Myocyte (in vitro differentiated cells): ENCODE results near the gene TUBA3E. TPM values are rescaled to one million over a fixed set of nuclear protein-coding genes. Genes with fewer than 3 reads are reported as not detected.
"Not testable (repeated sequence)": the region's sequence is repeated elsewhere in the genome, so short reads cannot be mapped to it uniquely, and the experiment has no call there.

Experiments
- DNase-seq: peaks from one replicate; pipeline ENCODE4 v3.0.0-alpha.2; 2012; ENCODE audit warnings: low read depth
- total RNA-seq: library from RNA; depleted of rRNA; stranded (reverse); fragments of >200 nt; gene quantifications from 2 replicates; pipeline ENCODE4 v1.2.3, GENCODE V29; 2014

TUBA3E gene
- total RNA-seq, 1 donor from 2014 or later: not detected

DNA sequence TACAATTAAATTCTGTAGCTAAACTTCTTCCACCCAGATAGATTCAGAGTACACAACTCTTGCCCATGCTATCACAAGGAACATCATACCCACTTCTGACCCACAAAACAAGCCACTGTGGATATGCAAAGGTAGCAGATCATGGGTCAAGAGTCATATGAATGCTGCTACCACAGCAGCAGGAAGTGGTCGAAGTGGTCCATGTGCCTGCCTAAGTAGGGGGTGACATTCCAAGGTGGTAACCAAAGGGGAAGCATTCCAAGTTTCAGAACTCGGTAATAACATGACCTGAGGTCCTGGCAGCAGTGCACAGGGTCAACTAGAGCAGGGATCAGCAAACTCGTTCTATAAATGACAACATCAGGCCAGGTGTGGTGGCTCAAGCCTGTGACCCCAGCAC is 5.8 kb downstream of the TUBA3E start:
- not testable (repeated sequence) for DNase-seq

- DNase-seq: not testable (repeated sequence)
These were observed 6.9 kb downstream of the TUBA3E start for GRCh38 chr2:130191319-130191718.

- no peak for DNase-seq
These were observed 8.0 kb downstream of the TUBA3E start for GRCh38 chr2:130190237-130190636.

DNA sequence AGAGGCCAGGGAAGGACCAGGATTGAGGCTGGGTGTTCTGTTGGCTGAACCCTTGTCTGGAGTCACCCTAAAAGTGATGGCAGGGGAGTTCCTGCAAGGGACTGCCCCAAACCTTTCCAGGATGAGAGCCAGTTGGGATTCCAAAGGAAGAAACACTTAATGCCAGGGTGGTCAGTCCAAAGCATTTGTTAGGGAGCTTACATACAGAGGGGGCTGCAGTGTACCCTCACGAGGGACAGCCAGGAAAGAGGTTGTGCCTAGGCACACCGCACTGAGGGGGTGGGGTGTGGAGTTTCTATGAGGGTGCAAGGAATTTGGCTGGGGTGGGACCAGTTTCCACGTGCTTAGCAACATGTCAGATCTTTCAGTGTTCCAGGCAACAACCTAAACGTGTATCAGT is 9.3 kb downstream of the TUBA3E start:
- not testable (repeated sequence) for DNase-seq

GRCh38 chr2:130187859-130188792 is 10.1 kb downstream of the TUBA3E start:
- not testable (repeated sequence) for DNase-seq

DNA sequence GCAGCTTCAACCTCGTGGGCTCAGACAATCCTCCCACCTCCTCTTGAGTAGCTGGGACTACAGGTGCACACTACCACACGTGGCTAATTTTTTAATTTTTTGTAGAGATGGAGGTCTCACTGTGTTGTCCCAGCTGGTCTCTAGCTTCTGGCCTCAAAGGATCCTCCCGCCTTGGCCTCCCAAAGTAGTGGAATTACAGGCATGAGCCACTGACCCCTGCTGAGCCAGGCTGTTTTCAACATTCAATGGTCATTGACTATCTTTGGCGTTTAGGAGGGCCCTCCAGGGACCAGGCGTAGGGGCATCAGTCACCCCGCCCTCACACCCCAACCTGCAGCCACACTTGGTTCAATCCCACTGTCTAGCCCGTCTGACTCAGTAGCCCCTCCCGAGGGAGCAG is 11.0 kb downstream of the TUBA3E start:
- DNase-seq: no peak

GRCh38 chr2:130186391-130186790 is 11.8 kb downstream of the TUBA3E start:
- no peak for DNase-seq

DNA sequence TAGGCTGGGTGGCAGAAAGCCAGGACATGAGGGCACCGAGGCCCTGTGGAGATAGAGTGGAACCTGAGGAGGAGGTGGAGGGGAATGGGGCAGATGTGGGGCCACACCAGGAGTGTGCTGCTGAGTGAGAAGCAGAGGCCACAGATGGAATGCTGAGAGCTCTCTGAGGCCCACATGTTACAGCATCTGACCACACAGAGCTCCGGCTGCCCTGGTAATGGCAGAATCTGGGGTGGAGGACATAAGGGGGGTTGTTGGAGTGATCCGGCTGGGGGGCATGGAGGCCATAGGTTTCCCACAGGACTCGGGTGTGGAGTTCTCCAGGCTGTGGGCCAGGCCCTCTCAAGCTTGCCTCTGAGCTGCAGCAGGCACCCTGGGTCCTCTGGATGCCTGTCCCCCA is 12.3 kb downstream of the TUBA3E start:
- no peak for DNase-seq

DNA sequence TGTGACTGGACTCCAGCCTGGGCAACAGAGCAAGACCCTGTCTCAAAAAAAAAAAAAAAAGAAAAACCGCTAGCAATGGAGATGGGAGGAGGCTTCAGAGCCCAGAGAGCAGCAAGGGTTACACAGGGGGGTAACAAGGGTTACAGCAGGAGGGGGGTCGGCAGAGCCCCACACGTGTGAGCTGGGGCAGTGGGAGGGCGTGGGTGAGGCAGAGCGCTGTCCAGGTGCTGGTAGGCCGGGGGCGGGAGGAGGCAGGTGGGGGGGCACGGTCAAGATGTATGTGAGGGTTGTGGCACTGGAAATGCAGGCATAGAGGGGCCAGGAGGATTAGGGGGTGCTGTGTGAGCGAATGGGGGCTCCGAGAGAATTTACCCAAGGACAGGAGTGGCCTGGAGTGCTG is 12.8 kb downstream of the TUBA3E start:
- DNase-seq: no peak

DNA sequence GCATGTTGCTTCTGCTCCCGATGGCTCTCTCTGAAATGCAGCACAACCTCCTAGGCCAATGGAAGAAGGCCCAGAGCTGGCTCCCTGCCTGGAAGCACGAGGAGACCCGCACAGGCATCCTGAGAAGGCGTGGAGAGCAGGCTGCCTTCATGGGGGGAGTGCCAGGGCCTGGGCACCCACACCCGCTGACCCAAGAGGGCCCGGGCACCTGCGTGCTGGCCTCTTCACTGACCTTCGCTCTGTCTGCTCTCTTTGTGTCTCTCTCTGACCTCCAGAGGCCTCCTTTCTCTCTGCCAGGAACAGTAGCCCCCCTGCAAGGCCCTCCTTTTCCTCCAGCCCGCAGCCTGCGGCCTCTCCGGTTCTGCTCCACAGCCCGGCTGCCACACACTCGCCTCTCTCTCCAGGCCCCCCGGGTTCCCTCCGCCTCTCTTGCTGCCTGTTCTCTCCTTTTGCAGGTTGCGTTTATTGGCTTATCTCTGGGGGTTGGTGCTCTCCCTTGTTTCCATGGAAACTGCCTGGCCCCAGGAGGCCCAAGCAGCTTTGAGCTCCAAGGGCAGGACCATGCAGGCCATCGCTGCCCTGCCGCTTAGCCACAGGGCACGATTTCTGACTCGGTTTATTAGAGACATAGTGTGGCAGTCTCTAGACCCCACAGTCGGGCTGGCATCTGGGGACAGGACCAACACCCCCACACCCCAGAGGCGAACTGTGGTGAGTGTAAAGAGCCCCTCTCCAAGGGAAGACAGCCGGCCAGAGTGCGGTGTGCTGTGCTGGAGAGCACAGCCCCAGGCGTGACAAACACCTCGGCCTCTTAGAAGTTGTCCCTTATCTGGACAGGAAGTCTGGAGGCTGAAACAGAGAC is 14.5 kb downstream of the TUBA3E start:
- no peak for DNase-seq

GRCh38 chr2:130182826-130183511 is 15.3 kb downstream of the TUBA3E start:
- not testable (repeated sequence) for DNase-seq

DNA sequence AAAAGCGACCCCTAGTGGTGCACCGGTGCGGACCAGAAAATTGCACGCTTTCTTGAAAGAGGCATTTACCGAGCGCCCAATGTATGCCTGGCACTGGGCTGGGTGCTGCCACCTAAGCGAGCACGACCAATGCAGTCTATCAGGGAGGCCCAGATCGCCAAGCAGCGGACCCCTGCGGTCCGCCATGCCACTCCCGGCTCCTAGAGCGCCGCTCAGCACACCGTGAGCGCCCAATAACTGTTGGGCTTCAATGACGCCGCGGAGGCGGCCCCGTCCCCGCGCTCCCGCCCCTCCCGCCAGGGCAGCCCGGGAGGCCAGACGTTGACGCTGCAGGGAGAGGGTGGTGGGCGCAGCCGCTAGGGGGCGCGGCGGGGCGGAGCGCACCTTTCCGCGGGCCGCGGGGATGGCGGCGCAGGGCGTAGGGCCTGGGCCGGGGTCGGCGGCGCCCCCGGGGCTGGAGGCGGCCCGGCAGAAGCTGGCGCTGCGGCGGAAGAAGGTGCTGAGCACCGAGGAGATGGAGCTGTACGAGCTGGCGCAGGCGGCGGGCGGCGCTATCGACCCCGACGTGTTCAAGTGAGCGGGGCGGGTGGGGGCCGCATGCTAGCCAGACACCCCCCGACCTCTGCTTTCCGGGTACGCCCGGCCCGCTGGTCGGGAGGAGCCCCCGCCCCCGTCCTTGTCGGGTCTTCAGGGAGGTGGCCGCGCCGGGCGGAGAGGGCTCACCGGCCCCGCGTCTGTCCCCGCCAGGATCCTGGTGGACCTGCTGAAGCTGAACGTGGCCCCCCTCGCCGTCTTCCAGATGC is 16.2 kb downstream of the TUBA3E start, which contains the start of gene MZT2B:
MZT2B (plus strand) TSS at position 383 of the 803 bp plus-strand sequence; CDS start at position 404, 21 bp downstream.
- DNase-seq: peak; percentile 83

GRCh38 chr2:130181325-130181879 is 16.8 kb downstream of the TUBA3E start, which contains the start of gene SMPD4:
Gene SMPD4 (minus strand): TSS chr2:130181602. CDS start chr2:130176592, 5,010 bp downstream.
- DNase-seq: peak; percentile 98

GRCh38 chr2:130180404-130181324 is 17.6 kb downstream of the TUBA3E start:
- not testable (repeated sequence) for DNase-seq

DNA sequence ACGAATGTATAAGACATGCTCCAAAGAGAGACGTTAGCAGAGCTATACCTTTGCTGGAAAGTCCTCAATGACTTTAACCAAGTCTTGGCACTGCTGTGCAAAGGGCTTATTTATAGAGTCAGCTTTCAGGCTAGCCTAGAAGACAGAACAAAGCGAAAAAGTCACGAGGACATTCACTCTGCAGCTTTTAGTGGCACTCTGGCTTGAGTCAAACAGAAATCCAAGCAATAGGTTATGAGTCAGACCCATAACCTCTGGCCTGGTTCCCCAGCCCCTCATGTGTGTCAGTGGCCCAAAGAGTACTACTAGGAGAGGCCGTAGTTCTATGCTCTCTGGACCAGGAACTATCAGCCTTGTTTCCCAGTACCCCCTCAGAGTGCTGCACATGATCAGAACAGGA is 23.4 kb downstream of the TUBA3E start:
- DNase-seq: not testable (repeated sequence)

DNA sequence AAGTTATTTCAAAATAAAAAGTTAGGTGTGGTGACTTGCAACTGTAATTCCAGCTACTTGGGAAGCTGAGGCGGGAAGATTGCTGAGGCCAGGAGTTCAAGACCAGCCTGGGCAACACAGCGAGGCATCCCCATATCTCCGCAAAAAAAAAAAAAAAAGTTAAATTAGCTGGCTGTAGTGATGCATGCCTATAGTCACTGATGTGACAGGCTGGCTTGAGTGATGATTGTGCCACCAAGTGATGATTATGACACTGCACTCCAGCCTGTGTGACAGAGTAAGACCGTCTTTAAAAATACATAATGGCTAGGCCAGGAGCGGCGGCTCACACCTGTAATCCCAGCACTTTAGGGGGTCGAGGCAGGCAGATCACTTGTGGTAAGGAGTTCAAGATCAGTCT is 28.3 kb downstream of the TUBA3E start:
- DNase-seq: no peak

DNA sequence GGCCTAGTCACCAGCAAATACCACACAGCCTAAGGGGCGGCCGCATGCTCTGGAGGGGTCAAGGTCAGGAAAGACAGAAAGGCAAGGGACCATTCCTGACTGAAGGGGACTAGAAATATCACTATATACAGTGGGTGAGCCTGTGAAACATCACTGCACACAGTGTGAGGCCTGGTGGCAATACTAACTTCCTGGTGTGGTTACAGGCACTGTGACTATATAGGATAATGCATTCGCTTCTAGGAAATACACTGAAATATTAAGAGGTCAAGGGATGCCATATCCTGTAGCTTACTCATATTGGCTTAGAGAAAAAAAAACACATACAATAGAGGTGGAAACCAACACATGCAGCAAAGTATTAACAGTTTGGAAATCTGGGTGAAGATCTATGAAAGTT is 29.1 kb downstream of the TUBA3E start:
- not testable (repeated sequence) for DNase-seq

DNA sequence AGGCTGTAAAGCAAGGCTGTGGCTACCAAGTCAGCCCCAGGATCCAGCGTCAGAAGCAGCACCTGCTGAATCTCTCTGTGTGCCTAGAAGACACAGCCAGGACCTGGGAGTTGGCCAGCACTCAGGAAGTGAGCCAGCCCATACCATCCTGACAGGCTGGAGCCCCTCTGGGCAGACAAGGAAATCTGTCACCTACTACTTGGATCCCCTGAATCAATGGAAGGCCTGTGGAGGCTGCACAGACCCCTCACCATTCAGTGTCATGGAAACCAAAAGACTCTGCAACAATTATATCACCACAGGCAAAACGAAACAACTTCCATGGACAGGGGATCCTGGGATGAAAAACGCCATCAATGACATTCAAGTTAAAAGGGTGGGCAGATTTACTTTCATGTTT is 31.6 kb downstream of the TUBA3E start:
- not testable (repeated sequence) for DNase-seq
